Esophagus squamous epithelium (tissue), 5 donors: ENCODE measurements around the gene EIPR1. TPM values are rescaled to one million over a fixed set of nuclear protein-coding genes. Genes with fewer than 3 reads are reported as not detected.

Source experiments
- DNase-seq: peaks from one replicate; lab custom pipeline; 2025; lab: John Stamatoyannopoulos, UW
- H3K27ac ChIP-seq, 4 donors: fragments of 200-600 bp; sonication (generic); one replicate each; pipeline ENCODE4 v1.5.1; 2016 to 2019; ENCODE audit warnings: mild to moderate bottlenecking in 1 of 4
- H3K27me3 ChIP-seq, 4 donors: fragments of 200-600 bp; sonication (generic); 1 replicate in 3 of 4; 2 replicates in 1 of 4; pipeline versions ENCODE4 v1.5.1 to v1.6.0; 2017 to 2021; ENCODE audit warnings: antibody characterized with exemption in 1 of 4
- H3K36me3 ChIP-seq, 3 donors: fragments of 200-600 bp; sonication (generic); one replicate each; pipeline ENCODE4 v1.5.1; 2016 to 2019
- H3K4me1 ChIP-seq, 3 donors: fragments of 200-600 bp; sonication (generic); one replicate each; pipeline ENCODE4 v1.5.1; 2017 to 2019
- H3K4me3 ChIP-seq, 4 donors: fragments of 200-600 bp; sonication (generic); 1 replicate in 3 of 4; 2 replicates in 1 of 4; pipeline ENCODE4 v1.5.1; 2016 to 2019; ENCODE audit warnings: mild to moderate bottlenecking in 2 of 4, moderate library complexity in 1 of 4
- H3K9me3 ChIP-seq, 3 donors: fragments of 200-600 bp; sonication (generic); one replicate each; pipeline ENCODE4 v1.5.1; 2016 to 2019
- POLR2A ChIP-seq, 4 donors: fragments of 450-650 bp; IDR thresholded peaks; one replicate each; pipeline ENCODE4 v1.6.1; 2017; ENCODE audit warnings: antibody characterized with exemption in 4 of 4, mild to moderate bottlenecking in 4 of 4, moderate library complexity in 3 of 4
- WGBS, 2 donors: methylation state at CpG; one replicate each; pipeline ENCODE4 v1.1.5; 2018; 5-methylcytosine and 5-hydroxymethylcytosine counted together
- intact Hi-C: fragments of 100-400 bp; cut with DNase I; formaldehyde crosslinking; loops from one replicate; pipeline ENCODE4 v1.15.0; 2022
- total RNA-seq, 4 donors: library from RNA; depleted of rRNA; stranded (reverse); fragments of >200 nt; gene quantifications; one replicate each; pipeline ENCODE4 v1.1.0, GENCODE V29; 2016
- TF ChIP-seq, protein P1 (sequence below), 6 experiments: fragments of 450-650 bp in 4 of 6; fragments of 200-600 bp in 2 of 6; sonication (generic) in 2 of 6; IDR thresholded peaks; one replicate each; pipeline ENCODE4 v1.5.1; 2016 to 2019; ENCODE audit warnings: antibody characterized with exemption in 6 of 6, mild to moderate bottlenecking in 4 of 6, moderate library complexity in 4 of 6
- donor health status: DM: yes; HTN: yes; CAD: no.

Gene EIPR1
- total RNA-seq, 4 donors from 2014 or later = 27.3 to 50.6 (median 31.9) TPM

DNA sequence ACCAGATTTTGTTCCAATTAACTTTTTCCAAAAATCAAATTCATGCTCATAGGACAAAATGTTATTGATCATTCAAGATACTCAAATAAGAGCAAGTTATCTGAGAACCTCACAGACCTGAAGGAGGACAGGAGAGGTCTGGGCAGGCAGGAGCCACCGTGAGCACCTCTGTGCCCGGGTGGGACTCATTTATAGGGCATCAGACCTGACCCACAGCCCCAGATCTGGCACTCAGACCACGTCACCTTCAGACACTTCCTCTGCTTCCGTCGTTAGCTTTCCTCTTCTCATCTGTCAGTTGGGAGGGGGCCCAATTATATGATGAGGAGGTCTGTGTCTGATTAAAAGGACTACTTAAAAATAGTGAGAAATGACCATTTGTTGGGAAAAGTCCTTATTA lies 169.4 kb downstream of the EIPR1 start:
- 84 to 93% methylated on average over 3 to 4 of the region's 5 CpGs for WGBS, 2 donors
- H3K36me3 ChIP-seq = peaks cover 0 to 62% (median 0%) of the 10 kb centered on the region in 3 donors
- H3K27me3 ChIP-seq = no peaks in the 10 kb centered on the region
- no peak for DNase-seq
- intact Hi-C loops = no loop called here
- no peaks in the 10 kb centered on the region for H3K4me1 ChIP-seq
- H3K27ac ChIP-seq = no peak overlapping the region
- H3K4me3 ChIP-seq = no peak overlapping the region
- H3K9me3 ChIP-seq = no peaks in the 10 kb centered on the region
- TF ChIP-seq, protein P1, sequence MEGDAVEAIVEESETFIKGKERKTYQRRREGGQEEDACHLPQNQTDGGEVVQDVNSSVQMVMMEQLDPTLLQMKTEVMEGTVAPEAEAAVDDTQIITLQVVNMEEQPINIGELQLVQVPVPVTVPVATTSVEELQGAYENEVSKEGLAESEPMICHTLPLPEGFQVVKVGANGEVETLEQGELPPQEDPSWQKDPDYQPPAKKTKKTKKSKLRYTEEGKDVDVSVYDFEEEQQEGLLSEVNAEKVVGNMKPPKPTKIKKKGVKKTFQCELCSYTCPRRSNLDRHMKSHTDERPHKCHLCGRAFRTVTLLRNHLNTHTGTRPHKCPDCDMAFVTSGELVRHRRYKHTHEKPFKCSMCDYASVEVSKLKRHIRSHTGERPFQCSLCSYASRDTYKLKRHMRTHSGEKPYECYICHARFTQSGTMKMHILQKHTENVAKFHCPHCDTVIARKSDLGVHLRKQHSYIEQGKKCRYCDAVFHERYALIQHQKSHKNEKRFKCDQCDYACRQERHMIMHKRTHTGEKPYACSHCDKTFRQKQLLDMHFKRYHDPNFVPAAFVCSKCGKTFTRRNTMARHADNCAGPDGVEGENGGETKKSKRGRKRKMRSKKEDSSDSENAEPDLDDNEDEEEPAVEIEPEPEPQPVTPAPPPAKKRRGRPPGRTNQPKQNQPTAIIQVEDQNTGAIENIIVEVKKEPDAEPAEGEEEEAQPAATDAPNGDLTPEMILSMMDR (IDR thresholded peaks at IDR 0.05) = no peak
- TF ChIP-seq POLR2A (IDR thresholded peaks at IDR 0.05) = no peak

DNA sequence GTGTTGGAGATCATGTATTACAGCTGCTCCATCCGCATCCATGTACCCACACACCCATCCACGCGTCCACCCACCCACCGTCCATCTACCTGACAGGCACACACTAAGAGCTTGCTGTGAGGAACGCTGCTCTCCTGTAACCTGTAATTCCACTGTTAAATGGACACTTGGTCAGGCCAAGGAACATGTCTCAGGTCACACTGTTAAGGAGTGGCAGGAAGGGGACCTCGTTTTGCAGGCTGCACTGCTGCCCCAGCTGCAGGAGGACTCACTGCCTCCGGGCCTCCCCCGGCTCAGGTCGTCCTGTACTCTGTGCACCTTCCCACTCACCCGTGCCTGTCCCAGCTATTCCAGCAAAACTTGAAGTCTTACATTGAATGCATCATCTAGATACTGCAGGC lies 170.5 kb downstream of the EIPR1 start:
- DNase-seq = no peak

DNA sequence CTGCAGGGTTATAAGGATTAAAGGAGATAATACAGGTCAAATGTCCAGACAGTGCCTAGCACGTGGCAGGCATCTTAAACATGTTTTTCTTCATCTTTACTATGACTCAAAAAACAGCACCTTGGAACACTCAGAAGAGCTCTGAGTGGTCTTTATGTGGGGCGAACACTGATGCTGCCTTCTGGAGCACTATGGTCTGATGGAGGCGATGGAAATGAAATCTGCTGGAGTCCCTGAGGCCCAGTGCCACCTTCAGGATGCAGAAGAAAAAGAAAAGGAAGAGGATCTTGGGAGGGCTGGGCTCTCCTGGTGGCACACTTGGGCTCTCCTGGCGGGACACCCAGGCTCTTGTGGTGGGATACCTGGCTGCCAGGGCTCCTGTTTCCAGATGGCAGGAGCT lies 171.8 kb downstream of the EIPR1 start:
- Histone ChIP-seq H3K36me3 (peaks cover 0 to 38% (median 0%) of the 10 kb centered on the region in 3 donors), H3K9me3 (no peaks in the 10 kb centered on the region), H3K27me3 (no peaks in the 10 kb centered on the region), H3K4me3 (no peak overlapping the region), H3K27ac (no peak overlapping the region), H3K4me1 (no peaks in the 10 kb centered on the region)
- DNase-seq = no peak
- no peak for TF ChIP-seq POLR2A (IDR thresholded peaks at IDR 0.05)
- TF ChIP-seq, protein P1 (IDR thresholded peaks at IDR 0.05) = no peak
- 91 to 100% methylated on average over 1 to 3 of the region's 4 CpGs for WGBS, 2 donors
- intact Hi-C loops = no loop called here

More for the DNA sequence above, 170.5 kb downstream of the EIPR1 start:
- no peak overlapping the region for H3K27ac ChIP-seq
- no peaks in the 10 kb centered on the region for H3K9me3 ChIP-seq
- no peak for TF ChIP-seq POLR2A (IDR thresholded peaks at IDR 0.05)
- TF ChIP-seq, protein P1 (IDR thresholded peaks at IDR 0.05) = no peak
- no peak overlapping the region for H3K4me3 ChIP-seq
- intact Hi-C loops = no loop called here
- 90 to 94% methylated on average over 10 of the region's 10 CpGs for WGBS, 2 donors
- H3K4me1 ChIP-seq = no peaks in the 10 kb centered on the region
- H3K36me3 ChIP-seq = peaks cover 0 to 51% (median 0%) of the 10 kb centered on the region in 3 donors
- no peaks in the 10 kb centered on the region for H3K27me3 ChIP-seq

DNA sequence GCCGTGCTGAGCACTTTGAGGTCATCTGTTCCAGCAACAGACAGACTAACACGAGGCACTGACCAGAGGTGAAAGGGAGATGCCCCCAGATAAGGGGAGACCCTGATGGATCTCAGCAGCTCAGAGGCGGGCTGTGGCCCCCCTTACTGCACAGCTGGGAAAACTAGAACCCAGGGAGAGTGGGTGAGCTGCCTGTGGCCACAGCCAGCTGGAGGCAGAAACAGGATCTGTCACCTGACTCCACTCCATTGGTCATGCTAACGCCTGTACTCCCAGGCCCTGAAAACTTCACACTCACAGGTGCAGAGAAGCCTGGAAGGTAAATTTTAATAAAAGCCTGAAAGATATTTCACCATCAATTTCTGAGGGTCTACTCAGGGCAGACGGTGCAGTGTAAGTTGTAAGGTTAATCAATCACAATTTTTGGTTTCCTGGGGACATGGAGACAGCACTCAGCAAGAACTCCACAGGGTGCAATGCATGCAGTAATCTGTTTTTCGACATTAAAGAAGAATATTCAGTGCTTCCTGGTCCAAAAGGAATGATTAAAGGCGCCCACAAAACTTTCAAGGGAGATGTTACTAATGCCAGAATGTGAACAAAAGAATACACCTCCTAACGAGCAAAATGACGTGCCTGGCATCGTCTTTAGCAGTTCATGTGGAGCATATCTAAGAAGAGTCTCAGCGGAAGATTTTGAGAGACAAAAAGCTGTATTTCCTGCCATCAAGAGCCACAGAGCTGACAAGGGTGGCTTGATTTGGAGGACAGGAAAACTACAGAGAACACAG lies 173.4 kb downstream of the EIPR1 start:
- DNase-seq = no peak
- no peaks in the 10 kb centered on the region for H3K27me3 ChIP-seq
- H3K9me3 ChIP-seq = no peaks in the 10 kb centered on the region
- no peaks in the 10 kb centered on the region for H3K4me1 ChIP-seq
- 79 to 87% methylated on average over 8 to 9 of the region's 11 CpGs for WGBS, 2 donors
- H3K4me3 ChIP-seq = no peak overlapping the region
- H3K36me3 ChIP-seq = peaks cover 0 to 32% (median 0%) of the 10 kb centered on the region in 3 donors
- TF ChIP-seq POLR2A (IDR thresholded peaks at IDR 0.05) = no peak
- TF ChIP-seq, protein P1 (IDR thresholded peaks at IDR 0.05) = no peak
- intact Hi-C loops = no loop called here
- H3K27ac ChIP-seq = no peak overlapping the region

DNA sequence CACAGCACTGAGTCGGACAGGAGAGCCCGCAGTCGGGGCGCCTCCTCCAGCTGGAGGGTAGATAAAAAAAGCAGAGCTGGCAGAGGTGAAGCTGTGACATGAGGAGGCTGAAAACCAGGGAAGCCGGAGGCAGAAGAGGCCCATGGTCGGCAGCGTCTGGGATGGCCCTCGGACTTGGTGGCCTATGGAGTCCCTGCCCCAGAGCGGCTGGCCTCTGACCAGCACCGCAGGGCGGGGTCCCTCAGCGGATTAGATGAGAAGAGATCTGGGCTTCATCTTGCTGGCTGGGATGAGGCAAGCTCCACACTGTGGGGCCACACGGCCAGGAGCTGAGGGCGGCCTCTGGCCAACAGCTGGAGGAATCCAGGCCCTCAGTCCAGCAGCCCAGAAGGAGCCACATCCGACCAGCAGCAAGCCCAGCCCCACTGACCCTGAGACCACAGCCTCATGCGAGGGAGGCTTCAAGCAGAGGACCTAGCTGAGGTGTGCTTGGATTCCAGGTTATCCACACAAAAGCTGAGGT lies 174.1 kb downstream of the EIPR1 start:
- WGBS, 2 donors = 95% methylated on average over 9 to 10 of the region's 16 CpGs
- TF ChIP-seq, protein P1 (IDR thresholded peaks at IDR 0.05) = no peak
- TF ChIP-seq POLR2A (IDR thresholded peaks at IDR 0.05) = no peak
- Histone ChIP-seq H3K27ac (no peak overlapping the region), H3K9me3 (no peaks in the 10 kb centered on the region), H3K27me3 (no peaks in the 10 kb centered on the region), H3K4me1 (no peaks in the 10 kb centered on the region), H3K4me3 (no peak overlapping the region), H3K36me3 (peaks cover 0 to 29% (median 0%) of the 10 kb centered on the region in 3 donors)
- no peak for DNase-seq
- intact Hi-C loops = no loop called here
